Measurements from ENCODE around the gene SLC2A6. TPM values are rescaled to one million over a fixed set of nuclear protein-coding genes. Genes with fewer than 3 reads are reported as not detected.

The SLC2A6 gene
- total and polyA plus RNA-seq, 7 donors: 1.2 to 2.7 (median 1.8) TPM

GRCh38 chr9:133506653-133507038 is 27.7 kb upstream of the SLC2A6 start:
- TF ChIP-seq CTCF (IDR thresholded peaks at IDR 0.05): no peak
- intact Hi-C loops (cut with DNase I): no loop called here
- DNase-seq (peak; percentile 71 to 80), ATAC-seq (peak; percentile 39 to 61 (median 44))
- Histone ChIP-seq H3K27me3 (ENCODE audit: insufficient read depth in 3 of 3, low read length in 2 of 3) (peaks cover 0 to 47% (median 7%) of the 10 kb centered on the region in 3 donors), H3K4me3 (no peak overlapping the region), H3K9me3 (peaks cover 6% of the 10 kb centered on the region), H3K4me1 (no peaks in the 10 kb centered on the region), H3K27ac (no peak overlapping the region), H3K36me3 (ENCODE audit: insufficient read depth in 1 of 2, low read depth in 1 of 2) (no peaks in the 10 kb centered on the region)
- WGBS, 3 donors: 59 to 78% (median 63%) methylated on average over 18 of the region's 18 CpGs

GRCh38 chr9:133505901-133506652 is 27.2 kb upstream of the SLC2A6 start:
- 42 to 60% (median 51%) methylated on average over 22 to 23 of the region's 23 CpGs for WGBS, 3 donors
- Histone ChIP-seq H3K27ac (no peak overlapping the region), H3K36me3 (ENCODE audit: insufficient read depth in 1 of 2, low read depth in 1 of 2) (no peaks in the 10 kb centered on the region), H3K27me3 (ENCODE audit: insufficient read depth in 3 of 3, low read length in 2 of 3) (peaks cover 0 to 43% (median 7%) of the 10 kb centered on the region in 3 donors), H3K9me3 (peaks cover 10% of the 10 kb centered on the region), H3K4me3 (no peak overlapping the region), H3K4me1 (no peaks in the 10 kb centered on the region)
- ATAC-seq (peak; percentile 37 to 64 (median 52)), DNase-seq (peak; percentile 84 to 86)
- no peak for TF ChIP-seq CTCF (IDR thresholded peaks at IDR 0.05)
- intact Hi-C loops (cut with DNase I): no loop called here

GRCh38 chr9:133505186-133505830 is 26.4 kb upstream of the SLC2A6 start:
- DNase-seq: peak in 1 of 2 donors; percentile 56
- H3K27ac ChIP-seq: no peak overlapping the region
- H3K27me3 ChIP-seq (ENCODE audit: insufficient read depth in 3 of 3, low read length in 2 of 3): peaks cover 0 to 35% (median 4%) of the 10 kb centered on the region in 3 donors
- peak in 2 of 4 donors; percentile 10 to 20 for ATAC-seq
- intact Hi-C loops (cut with DNase I): no loop called here
- H3K4me1 ChIP-seq: no peaks in the 10 kb centered on the region
- peaks cover 10% of the 10 kb centered on the region for H3K9me3 ChIP-seq
- WGBS, 3 donors: 72 to 84% (median 74%) methylated on average over 13 of the region's 13 CpGs
- no peak overlapping the region for H3K4me3 ChIP-seq
- no peaks in the 10 kb centered on the region for H3K36me3 ChIP-seq (ENCODE audit: insufficient read depth in 1 of 2, low read depth in 1 of 2)
- TF ChIP-seq CTCF (IDR thresholded peaks at IDR 0.05): no peak

GRCh38 chr9:133502112-133502511 is 23.2 kb upstream of the SLC2A6 start:
- intact Hi-C loops (cut with DNase I): no loop called here
- Histone ChIP-seq H3K27me3 (ENCODE audit: insufficient read depth in 3 of 3, low read length in 2 of 3) (peaks cover 0 to 22% (median 6%) of the 10 kb centered on the region in 3 donors), H3K4me3 (no peak overlapping the region), H3K36me3 (ENCODE audit: insufficient read depth in 1 of 2, low read depth in 1 of 2) (no peaks in the 10 kb centered on the region), H3K27ac (no peak overlapping the region), H3K4me1 (no peaks in the 10 kb centered on the region), H3K9me3 (peaks cover 10% of the 10 kb centered on the region)
- 91 to 100% (median 96%) methylated on average over 1 of the region's 1 CpG for WGBS, 3 donors
- ATAC-seq: no peak
- no peak for TF ChIP-seq CTCF (IDR thresholded peaks at IDR 0.05)
- DNase-seq: no peak

Measured in psoas muscle (tissue), 8 donors.